GM23248 (cell line): ENCODE results near the gene WWTR1. TPM values are rescaled to one million over a fixed set of nuclear protein-coding genes. Genes with fewer than 3 reads are reported as not detected.

ENCODE experiments used
- DNase-seq: peaks from one replicate; pipeline ENCODE4 v3.0.0-alpha.2; 2015
- H2AFZ ChIP-seq: fragments of 200-600 bp; sonication (generic); 2 replicates; pipeline ENCODE4 v1.6.1; 2016; ENCODE audit warnings: antibody characterized with exemption
- H3F3A ChIP-seq: fragments of 200-600 bp; sonication (generic); 2 replicates; pipeline ENCODE4 v1.6.1; 2016; ENCODE audit warnings: mild to moderate bottlenecking, antibody characterized with exemption, mixed run types; ENCODE audit not compliant: insufficient read depth
- H3K27ac ChIP-seq: fragments of 200-600 bp; sonication (generic); 2 replicates; pipeline ENCODE4 v1.5.1; 2016; ENCODE audit warnings: mild to moderate bottlenecking
- H3K27me3 ChIP-seq: fragments of 200-600 bp; sonication (generic); replicated peaks from 2 replicates; pipeline ENCODE4 v1.6.1; 2016; ENCODE audit warnings: mild to moderate bottlenecking; ENCODE audit not compliant: insufficient read depth
- H3K36me3 ChIP-seq: fragments of 200-600 bp; sonication (generic); 2 replicates; pipeline ENCODE4 v1.6.1; 2016; ENCODE audit warnings: low read depth, mild to moderate bottlenecking
- H3K4me1 ChIP-seq: fragments of 200-600 bp; sonication (generic); 2 replicates; pipeline ENCODE4 v1.6.1; 2016; ENCODE audit warnings: mild to moderate bottlenecking; ENCODE audit not compliant: insufficient read depth
- H3K4me2 ChIP-seq: fragments of 200-600 bp; sonication (generic); one replicate; pipeline ENCODE4 v1.6.1; 2016; ENCODE audit warnings: mild to moderate bottlenecking; ENCODE audit not compliant: unreplicated experiment
- H3K4me3 ChIP-seq: fragments of 200-600 bp; sonication (generic); 2 replicates; pipeline ENCODE4 v1.5.1; 2016; ENCODE audit warnings: mild to moderate bottlenecking
- H3K79me2 ChIP-seq: fragments of 200-600 bp; sonication (generic); 2 replicates; pipeline ENCODE4 v1.6.1; 2016; ENCODE audit warnings: mild to moderate bottlenecking; ENCODE audit not compliant: insufficient read depth
- H3K9ac ChIP-seq: fragments of 200-600 bp; sonication (generic); 2 replicates; pipeline ENCODE4 v1.6.1; 2016; ENCODE audit warnings: mild to moderate bottlenecking
- H3K9me2 ChIP-seq: fragments of 200-600 bp; sonication (generic); 2 replicates; pipeline ENCODE4 v1.6.1; 2016; ENCODE audit warnings: mixed run types, mild to moderate bottlenecking, moderate library complexity; ENCODE audit not compliant: insufficient read depth
- H3K9me3 ChIP-seq: fragments of 200-600 bp; sonication (generic); one replicate; pipeline ENCODE4 v1.6.1; 2017; ENCODE audit warnings: low read depth
- H4K20me1 ChIP-seq: fragments of 200-600 bp; sonication (generic); 2 replicates; pipeline ENCODE4 v1.6.0; 2016; ENCODE audit not compliant: insufficient read depth
- EZH2 ChIP-seq: fragments of 200-600 bp; sonication (generic); IDR thresholded peaks from 2 replicates; pipeline ENCODE4 v1.6.1; 2018; ENCODE audit warnings: antibody characterized with exemption, mild to moderate bottlenecking; ENCODE audit not compliant: insufficient read depth, poor library complexity, severe bottlenecking
- EZH2phosphoT487 ChIP-seq: fragments of 200-600 bp; sonication (generic); IDR thresholded peaks from 2 replicates; pipeline ENCODE4 v1.6.1; 2018; ENCODE audit warnings: antibody characterized with exemption, moderate library complexity, mild to moderate bottlenecking, low read depth; ENCODE audit not compliant: insufficient read depth
- WGBS, 2 experiments: methylation state at CpG; one replicate each; pipeline ENCODE4 v1.1.6; 2015 to 2017; ENCODE audit warnings: low lambda C conversion rate in 2 of 2, low coverage in 1 of 2; ENCODE audit errors: missing lambda C conversion rate in 2 of 2; 5-methylcytosine and 5-hydroxymethylcytosine counted together
- in situ Hi-C: fragments of 300-500 bp; cut with MboI; formaldehyde crosslinking; loops from 2 replicates; pipeline ENCODE4 v1.15.0; 2020
- polyA plus RNA-seq: library from polyadenylated mRNA; unstranded; fragments of >200 nt; fragmentation: Nextera tagmentation; extraction: Ambion mirVana; gene quantifications from 2 replicates; pipeline ENCODE4 v1.2.1, GENCODE V29; 2016
- total RNA-seq: library from RNA; depleted of rRNA; stranded (reverse); fragments of >200 nt; shearing (Covaris generic); gene quantifications from 2 replicates; pipeline ENCODE4 v1.2.3, GENCODE V29; 2014

The WWTR1 gene
- total and polyA plus RNA-seq, 2 experiments from 2014 or later, result 53.3 to 75.7 TPM

DNA sequence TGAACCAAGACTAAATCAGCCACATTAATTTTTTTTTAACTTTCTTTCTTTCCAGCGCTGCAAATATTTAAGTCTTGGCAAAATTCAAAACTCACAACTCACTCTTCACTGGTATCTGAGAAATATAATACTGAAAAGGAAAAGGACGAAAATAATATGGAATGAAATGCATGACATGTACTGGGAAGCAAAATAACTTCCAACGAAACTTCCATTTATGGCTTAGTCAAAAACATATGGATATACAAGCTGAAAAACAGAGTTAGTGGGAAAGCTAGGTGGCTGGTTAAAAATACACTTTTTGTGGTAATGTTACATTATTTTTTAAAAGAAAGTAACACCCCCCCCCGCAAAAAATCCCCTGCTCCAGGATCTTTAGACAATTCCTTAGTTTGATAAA, 97.2 kb downstream of the WWTR1 start:
- no peaks in the 10 kb centered on the region for H4K20me1 ChIP-seq
- H3F3A ChIP-seq, result peaks cover 9% of the 10 kb centered on the region; the same call in 1 of the 2 replicates
- H3K4me2 ChIP-seq, result no peak overlapping the region
- no peaks in the 10 kb centered on the region for H3K27me3 ChIP-seq
- no peak for TF ChIP-seq EZH2phosphoT487
- no peak for TF ChIP-seq EZH2
- in situ Hi-C loops, result no loop called here
- no peak overlapping the region for H2AFZ ChIP-seq
- H3K9me2 ChIP-seq, result no peaks in the 10 kb centered on the region
- no peaks in the 10 kb centered on the region for H3K36me3 ChIP-seq
- H3K4me1 ChIP-seq, result peaks cover 15% of the 10 kb centered on the region
- no peak overlapping the region for H3K9ac ChIP-seq
- peaks cover 100% of the 10 kb centered on the region for H3K79me2 ChIP-seq
- no peak for DNase-seq
- WGBS, 2 experiments, result 69% methylated on average over 4 of the region's 4 CpGs
- no peak overlapping the region for H3K27ac ChIP-seq
- H3K4me3 ChIP-seq, result no peak overlapping the region
- H3K9me3 ChIP-seq, result no peaks in the 10 kb centered on the region

DNA sequence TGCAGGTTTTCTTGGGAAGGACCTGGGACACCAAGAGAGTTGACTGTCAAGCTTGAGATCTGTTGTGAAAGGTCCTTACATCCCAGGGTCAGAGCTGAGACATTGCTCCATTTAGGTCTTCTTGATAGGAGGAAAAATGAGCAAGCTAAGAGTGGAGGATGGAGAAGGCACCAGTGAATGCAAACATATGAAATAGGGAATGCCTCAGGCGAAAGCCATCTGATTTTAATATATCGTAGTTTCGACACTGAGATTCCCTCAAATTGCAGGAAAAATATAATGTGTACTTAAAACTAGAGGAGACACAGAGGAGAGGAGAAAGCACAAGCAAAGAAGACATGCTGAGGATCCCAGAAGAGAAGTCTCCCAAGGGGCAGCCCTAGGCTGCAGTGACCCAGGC, 97.8 kb downstream of the WWTR1 start:
- H3K79me2 ChIP-seq, result peaks cover 100% of the 10 kb centered on the region
- H3K27ac ChIP-seq, result no peak overlapping the region

DNA sequence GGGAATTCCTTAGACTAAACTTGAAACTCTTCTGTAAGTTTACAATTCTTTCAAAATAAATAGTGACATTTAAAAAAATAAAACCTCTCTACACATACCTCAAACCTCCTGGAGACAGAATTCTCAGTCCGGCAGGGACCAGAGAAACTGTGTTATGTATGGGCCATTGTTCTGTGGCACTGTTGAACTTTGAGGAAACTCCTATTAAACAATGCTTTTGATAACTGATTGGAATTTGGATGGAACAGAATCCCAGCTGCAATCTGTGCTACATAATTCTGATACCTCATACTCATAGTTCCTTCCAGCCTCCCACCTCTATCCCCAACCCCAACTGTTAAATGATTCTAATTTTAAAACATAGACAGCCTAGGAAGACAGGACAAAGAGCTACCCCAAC, 98.3 kb downstream of the WWTR1 start:
- peaks cover 20% of the 10 kb centered on the region for H3F3A ChIP-seq
- no peaks in the 10 kb centered on the region for H3K9me3 ChIP-seq
- no peak overlapping the region for H3K4me2 ChIP-seq
- DNase-seq, result no peak
- no peak overlapping the region for H2AFZ ChIP-seq
- no peak for TF ChIP-seq EZH2
- TF ChIP-seq EZH2phosphoT487, result no peak
- peaks cover 25% of the 10 kb centered on the region for H3K4me1 ChIP-seq
- H3K9ac ChIP-seq, result no peak overlapping the region
- peaks cover 96% of the 10 kb centered on the region for H3K79me2 ChIP-seq
- H3K27me3 ChIP-seq, result no peaks in the 10 kb centered on the region
- no peaks in the 10 kb centered on the region for H4K20me1 ChIP-seq
- no peak overlapping the region for H3K27ac ChIP-seq
- no peaks in the 10 kb centered on the region for H3K36me3 ChIP-seq
- no peak overlapping the region for H3K4me3 ChIP-seq
- in situ Hi-C loops, result no loop called here
- WGBS, 2 experiments, result 95 to 100% methylated on average over 1 of the region's 1 CpG
- no peaks in the 10 kb centered on the region for H3K9me2 ChIP-seq

More for the DNA sequence above, 97.8 kb downstream of the WWTR1 start:
- Histone ChIP-seq H4K20me1 (no peaks in the 10 kb centered on the region), H3F3A (peaks cover 15% of the 10 kb centered on the region), H3K9ac (no peak overlapping the region), H3K36me3 (no peaks in the 10 kb centered on the region), H3K4me2 (no peak overlapping the region), H3K9me3 (no peaks in the 10 kb centered on the region), H2AFZ (no peak overlapping the region), H3K4me1 (peaks cover 21% of the 10 kb centered on the region), H3K4me3 (no peak overlapping the region), H3K9me2 (no peaks in the 10 kb centered on the region), H3K27me3 (no peaks in the 10 kb centered on the region)
- 86 to 96% methylated on average over 3 of the region's 3 CpGs for WGBS, 2 experiments
- no peak for TF ChIP-seq EZH2phosphoT487
- TF ChIP-seq EZH2, result no peak
- in situ Hi-C loops, result no loop called here
- DNase-seq, result no peak

DNA sequence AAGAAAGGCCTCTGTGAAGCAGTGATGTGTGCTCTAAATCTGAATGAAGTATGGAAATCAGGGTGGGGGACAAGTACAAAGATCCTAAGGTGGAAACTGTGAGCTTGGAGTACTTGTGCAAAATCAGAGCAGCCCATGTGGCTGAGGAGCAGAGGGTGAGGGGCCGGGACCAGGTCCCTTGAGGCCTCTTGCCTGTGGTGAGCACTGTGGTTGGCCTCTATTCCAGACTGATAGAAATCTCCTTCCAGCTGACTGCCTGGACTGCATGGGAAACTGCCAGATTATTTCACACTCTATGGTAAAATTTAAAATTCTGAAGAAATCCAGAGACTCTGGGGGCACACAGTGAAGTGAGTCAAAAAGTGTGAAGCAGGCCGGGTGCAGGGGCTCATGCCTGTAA, 101.9 kb downstream of the WWTR1 start:
- H3K36me3 ChIP-seq, result no peaks in the 10 kb centered on the region
- TF ChIP-seq EZH2phosphoT487, result no peak
- TF ChIP-seq EZH2, result no peak
- H3K4me1 ChIP-seq, result peaks cover 40% of the 10 kb centered on the region
- no peak overlapping the region for H2AFZ ChIP-seq
- no peak overlapping the region for H3K4me3 ChIP-seq
- in situ Hi-C loops, result no loop called here
- no peaks in the 10 kb centered on the region for H3K27me3 ChIP-seq
- peak overlapping the region; percentile 61 for H3K4me2 ChIP-seq
- no peaks in the 10 kb centered on the region for H3K9me3 ChIP-seq
- H3K27ac ChIP-seq, result peak overlapping the region; percentile 93
- no peaks in the 10 kb centered on the region for H4K20me1 ChIP-seq
- WGBS, 2 experiments, result 29 to 38% methylated on average over 2 of the region's 2 CpGs
- H3K79me2 ChIP-seq, result peaks cover 73% of the 10 kb centered on the region
- peaks cover 39% of the 10 kb centered on the region for H3F3A ChIP-seq
- H3K9me2 ChIP-seq, result no peaks in the 10 kb centered on the region
- peak overlapping the region; percentile 74 for H3K9ac ChIP-seq
- DNase-seq, result peak; percentile 67

DNA sequence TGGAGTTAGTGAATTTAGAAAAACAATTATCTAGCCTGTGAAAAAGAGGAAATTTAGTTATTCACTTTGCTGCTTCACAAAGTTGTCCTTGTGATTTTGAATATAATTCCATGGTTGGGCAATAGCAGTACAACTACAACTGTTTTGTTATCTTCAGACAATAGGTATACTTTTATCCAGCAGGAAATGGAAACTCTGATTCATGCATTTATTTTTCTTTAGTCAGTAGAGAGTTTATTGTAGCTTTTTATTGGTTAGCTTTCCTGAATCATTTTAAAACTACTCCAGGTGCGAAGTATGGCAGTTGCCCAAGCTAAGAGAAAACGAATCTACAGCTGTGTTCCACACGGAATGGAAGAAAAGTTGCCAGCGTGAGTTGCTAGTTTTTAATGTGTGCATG, 103.0 kb downstream of the WWTR1 start:
- Histone ChIP-seq H3K9ac (peak overlapping the region; percentile 74), H3K4me1 (peaks cover 40% of the 10 kb centered on the region), H3K4me2 (peak overlapping the region; percentile 61), H3K36me3 (no peaks in the 10 kb centered on the region), H3K9me3 (no peaks in the 10 kb centered on the region), H2AFZ (no peak overlapping the region), H3K4me3 (peak overlapping the region; percentile 39), H3K79me2 (peaks cover 70% of the 10 kb centered on the region), H3F3A (peaks cover 33% of the 10 kb centered on the region), H3K27me3 (no peaks in the 10 kb centered on the region), H3K27ac (peak overlapping the region; percentile 93), H4K20me1 (no peaks in the 10 kb centered on the region), H3K9me2 (no peaks in the 10 kb centered on the region)
- DNase-seq, result peak; percentile 74
- 0 to 2% methylated on average over 4 of the region's 4 CpGs for WGBS, 2 experiments
- TF ChIP-seq EZH2phosphoT487 (no peak), EZH2 (no peak)
- in situ Hi-C loops, result no loop called here
